SU-DHL-6 (cell line): ENCODE measurements around the gene FBXW8.

Experiments
- CTCF ChIP-seq: fragments of 200-600 bp; sonication (generic); IDR thresholded peaks from one replicate; pipeline ENCODE4 v1.5.1; 2017; ENCODE audit warnings: antibody characterized with exemption, mild to moderate bottlenecking, low read length, moderate library complexity; ENCODE audit not compliant: insufficient read depth, poor library complexity, severe bottlenecking
- EZH2phosphoT487 ChIP-seq: fragments of 200-600 bp; sonication (generic), shearing (Covaris generic); conservative IDR thresholded peaks from 2 replicates; pipeline ENCODE4 v1.6.1; 2018; ENCODE audit warnings: mild to moderate bottlenecking, antibody characterized with exemption, low read length, moderate library complexity, mixed read lengths

GRCh38 chr12:116894913-116895312 is 15.8 kb upstream of the FBXW8 start:
- no peak for TF ChIP-seq CTCF
- TF ChIP-seq EZH2phosphoT487, result no peak
